GM21723 (cell line): ENCODE results near the gene KIAA1958.

ENCODE experiments used
- ATAC-seq: cut with Tn5 transposase; IDR thresholded peaks from one replicate; pipeline ENCODE4 v1.9.1; 2021; ENCODE audit warnings: mild to moderate bottlenecking, moderate library complexity; ENCODE audit not compliant: unreplicated experiment

KIAA1958 gene

DNA sequence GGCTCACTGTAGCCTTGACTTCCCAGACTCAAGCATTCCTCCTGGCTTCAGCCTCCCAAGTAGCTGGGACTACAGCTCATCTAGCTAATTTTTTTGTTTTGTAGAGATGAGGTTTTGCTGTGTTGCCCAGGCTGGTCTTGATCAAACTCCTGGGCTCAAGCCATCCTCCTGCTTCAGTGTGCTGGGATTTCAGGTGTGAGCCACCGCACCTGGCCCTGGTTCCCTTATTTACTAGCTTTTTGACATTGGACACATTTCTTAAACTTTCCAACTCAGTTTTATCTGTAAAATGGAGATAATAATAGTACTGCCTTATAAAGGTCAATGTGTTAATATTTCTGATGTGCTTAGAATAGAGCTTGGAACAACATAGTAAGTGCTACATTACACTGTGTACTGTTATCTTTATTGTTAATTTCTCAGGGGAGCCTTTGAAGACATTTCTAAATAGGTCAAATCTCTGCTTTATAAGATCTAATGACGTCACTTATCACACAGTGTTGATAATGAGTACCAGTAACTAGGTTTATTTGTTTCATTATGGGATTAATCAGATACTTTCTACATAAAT lies 66.7 kb downstream of the KIAA1958 start:
- ATAC-seq = no peak

- no peak for ATAC-seq
These were observed 67.9 kb downstream of the KIAA1958 start for GRCh38 chr9:112554516-112554915.

DNA sequence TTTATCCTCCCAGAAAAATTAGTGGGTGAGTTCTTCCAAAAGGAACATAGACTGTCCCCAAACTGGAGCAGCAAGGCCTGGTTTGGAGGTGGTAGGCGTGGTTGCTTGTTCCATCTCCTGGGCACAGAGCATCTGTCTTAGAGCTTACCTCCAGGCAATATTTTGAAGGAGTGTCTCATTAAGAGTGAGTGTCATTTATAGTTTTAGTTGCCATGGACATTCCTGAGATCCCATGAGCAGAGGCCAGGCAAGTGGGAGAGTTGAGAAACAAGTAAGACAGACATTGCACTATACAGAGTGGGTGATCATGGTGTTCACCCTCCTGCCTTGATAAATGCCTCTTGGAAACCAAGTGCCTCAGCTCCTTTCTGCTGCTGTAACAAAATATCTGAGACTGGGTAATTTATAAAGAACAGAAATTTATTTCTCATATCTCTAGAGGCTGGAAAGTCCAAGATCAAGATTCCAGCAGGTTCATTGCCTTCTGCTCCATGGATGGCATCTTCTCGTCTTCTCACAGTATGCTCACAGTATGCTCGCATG lies 68.5 kb downstream of the KIAA1958 start:
- ATAC-seq = no peak

GRCh38 chr9:112555844-112556482 lies 69.3 kb downstream of the KIAA1958 start:
- ATAC-seq = no peak

- no peak for ATAC-seq
These were observed 70.1 kb downstream of the KIAA1958 start for GRCh38 chr9:112556497-112557442.

DNA sequence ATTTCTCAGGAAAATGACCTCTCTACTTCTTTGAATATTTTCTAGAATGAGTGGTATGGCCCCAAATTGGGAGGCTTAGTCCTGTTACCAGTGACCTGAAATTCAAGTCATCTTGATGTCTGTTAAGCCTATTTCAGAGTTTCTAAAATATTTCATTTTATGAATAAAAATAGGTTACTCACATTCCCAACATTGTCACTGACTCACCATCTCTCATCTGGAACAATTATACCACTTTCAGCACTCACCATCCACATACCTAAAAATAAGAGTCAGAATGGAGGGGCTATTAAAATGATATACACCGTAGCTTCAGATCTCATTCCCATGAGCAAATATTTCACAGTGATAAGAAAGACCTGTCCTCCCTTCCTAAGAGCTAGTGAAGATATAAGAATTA lies 71.8 kb downstream of the KIAA1958 start:
- ATAC-seq = no peak

- no peak for ATAC-seq
These were observed 72.4 kb downstream of the KIAA1958 start for GRCh38 chr9:112558978-112559377.

DNA sequence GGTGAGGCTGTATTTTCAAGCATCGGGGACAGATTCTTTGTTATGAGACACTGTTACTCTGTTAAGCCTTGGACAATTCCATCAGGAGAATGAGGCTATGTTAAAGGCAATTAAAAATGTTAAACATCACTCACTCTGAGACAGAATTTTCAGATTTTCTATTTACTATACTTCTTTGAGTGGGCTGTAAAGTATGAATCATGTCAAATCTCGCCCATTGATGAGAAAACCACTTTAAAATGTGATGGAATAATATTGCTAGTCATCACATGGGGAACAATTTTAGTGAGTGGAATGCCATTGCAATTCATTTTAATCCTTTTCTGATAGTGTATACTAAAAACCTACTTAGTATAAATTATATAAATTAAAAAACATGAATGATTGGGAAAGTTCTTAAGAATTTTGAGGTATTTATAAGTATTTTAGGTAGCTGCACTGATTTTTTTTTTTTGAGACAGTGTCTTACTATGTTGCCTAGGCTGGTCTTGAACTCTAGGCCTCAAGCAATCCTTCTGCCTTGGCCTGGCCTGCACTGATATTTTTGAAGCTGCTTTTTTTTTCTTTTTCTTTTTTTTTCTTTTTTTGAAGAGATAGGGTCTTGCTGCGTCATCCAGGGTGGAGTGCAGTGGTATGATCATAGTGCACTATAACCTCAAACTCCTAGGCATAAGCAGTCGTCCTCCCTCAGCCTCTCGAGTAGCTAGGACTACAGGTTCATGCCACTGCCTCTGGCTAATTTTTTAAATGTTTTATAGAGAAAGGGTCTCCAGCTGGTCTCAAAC lies 73.2 kb downstream of the KIAA1958 start:
- no peak for ATAC-seq

GRCh38 chr9:112562235-112562958 lies 75.8 kb downstream of the KIAA1958 start:
- ATAC-seq = no peak

GRCh38 chr9:112569186-112569585 lies 82.6 kb downstream of the KIAA1958 start:
- no peak for ATAC-seq

DNA sequence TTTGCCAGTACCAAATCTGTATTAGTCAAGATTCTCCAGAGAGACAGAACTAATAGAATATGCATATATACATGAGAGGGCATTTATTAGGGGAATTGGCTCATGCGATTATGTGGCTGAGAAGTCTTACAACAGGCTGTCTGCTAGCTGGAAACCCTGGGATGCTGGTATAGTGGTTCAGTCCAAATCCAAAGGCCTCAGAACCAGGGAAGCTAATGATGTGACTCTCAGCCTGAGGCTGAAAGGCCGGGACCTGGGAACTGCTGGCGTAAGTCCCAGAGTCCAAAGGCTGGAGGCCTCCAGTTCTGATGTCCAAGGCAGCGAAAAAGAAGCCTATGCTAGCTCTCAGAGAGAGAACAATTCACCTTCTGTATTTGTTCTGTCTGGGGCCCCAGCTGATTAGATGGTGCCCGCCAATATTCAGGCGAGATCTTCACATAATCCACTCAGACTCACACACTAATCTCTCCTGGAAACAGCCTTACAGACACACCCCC lies 84.1 kb downstream of the KIAA1958 start:
- ATAC-seq = no peak

DNA sequence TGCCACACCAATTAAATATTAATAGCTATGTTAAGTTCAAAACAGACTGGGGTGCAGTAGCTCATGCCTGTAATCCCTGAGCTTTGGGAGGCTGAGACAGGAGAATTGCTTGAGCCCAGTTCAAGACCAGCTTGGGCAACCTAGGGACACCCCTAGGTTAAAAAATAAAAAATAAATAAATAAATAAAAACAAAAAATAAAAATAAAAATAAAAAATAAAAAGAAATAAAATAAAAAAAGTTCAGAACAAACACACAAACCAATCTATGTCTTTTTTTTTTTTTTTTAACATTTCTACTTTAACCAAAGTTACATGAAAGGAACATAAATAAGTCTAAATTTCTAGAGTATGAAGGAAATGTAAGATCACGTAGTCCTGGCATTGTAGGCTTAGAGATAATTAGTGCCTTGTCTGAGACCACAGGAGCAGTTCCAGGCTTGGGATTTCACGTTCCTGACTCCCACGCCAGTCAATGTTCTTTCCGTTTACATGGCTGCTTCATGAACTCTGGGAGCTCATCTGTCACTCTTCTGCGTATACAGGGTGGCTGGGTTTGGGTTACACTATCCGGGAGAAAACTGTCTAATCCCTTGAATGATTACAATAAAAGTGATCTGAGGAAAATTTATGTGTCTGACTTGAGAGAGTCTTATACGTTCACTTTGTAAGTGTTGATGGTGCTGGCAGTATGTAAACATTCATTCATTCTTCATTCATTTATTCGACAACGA lies 85.2 kb downstream of the KIAA1958 start:
- no peak for ATAC-seq

DNA sequence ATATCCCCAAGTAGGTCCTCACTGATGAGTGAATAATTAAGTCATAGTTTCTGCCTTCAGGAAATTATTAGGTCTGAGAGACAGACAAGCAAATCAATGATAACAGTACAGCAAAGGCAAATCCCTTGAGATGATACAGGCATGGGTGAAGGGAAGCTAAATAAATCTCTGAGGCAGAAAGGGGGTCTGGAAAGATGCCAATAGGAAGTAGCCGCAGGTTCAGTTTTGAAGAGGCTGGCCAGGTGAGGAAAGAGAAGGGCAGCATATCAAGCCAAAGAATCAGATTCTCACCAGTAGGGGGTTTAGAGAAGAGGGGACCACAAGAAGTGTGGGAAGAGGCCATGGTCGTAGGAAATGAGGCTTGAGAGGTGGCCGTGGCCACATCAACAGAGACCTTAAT lies 85.8 kb downstream of the KIAA1958 start:
- ATAC-seq = no peak

DNA sequence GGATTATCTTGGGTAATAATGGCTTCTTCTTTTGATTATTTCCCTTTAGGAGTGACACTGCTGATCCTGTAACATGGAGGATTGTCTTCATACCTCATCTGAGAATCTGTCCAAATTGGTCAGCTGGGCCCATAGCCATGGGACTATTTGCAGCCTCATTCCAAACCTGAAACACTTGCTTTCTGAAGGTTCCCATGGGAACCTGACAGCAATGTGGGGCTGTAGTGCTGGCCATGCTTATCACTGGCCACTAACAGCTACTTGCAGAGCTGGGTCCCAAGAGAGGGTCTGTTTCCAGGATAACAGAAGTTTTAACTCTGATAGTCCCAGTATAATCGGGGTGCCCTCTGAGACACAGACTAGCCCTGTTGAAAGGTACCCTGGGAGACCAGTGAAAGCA lies 87.4 kb downstream of the KIAA1958 start:
- no peak for ATAC-seq

DNA sequence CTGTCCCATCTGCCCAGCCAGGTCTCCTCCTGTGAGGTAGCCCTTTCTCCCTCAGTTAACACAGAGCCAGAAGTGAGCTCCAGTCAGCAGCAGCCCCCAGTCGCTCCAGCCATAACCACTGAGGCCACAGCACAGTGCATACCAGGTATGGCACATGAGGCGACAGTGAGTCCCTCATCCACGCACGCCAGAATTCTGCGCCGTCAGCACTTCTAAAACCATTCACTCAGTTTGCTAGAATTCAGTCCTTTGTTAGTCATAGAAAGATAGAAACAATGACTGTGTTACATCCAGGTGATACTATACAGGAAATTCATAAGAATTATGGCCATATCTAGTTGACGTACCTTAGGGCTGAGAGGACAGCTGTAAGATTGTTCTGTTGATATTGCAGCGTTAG lies 88.5 kb downstream of the KIAA1958 start:
- ATAC-seq = no peak

DNA sequence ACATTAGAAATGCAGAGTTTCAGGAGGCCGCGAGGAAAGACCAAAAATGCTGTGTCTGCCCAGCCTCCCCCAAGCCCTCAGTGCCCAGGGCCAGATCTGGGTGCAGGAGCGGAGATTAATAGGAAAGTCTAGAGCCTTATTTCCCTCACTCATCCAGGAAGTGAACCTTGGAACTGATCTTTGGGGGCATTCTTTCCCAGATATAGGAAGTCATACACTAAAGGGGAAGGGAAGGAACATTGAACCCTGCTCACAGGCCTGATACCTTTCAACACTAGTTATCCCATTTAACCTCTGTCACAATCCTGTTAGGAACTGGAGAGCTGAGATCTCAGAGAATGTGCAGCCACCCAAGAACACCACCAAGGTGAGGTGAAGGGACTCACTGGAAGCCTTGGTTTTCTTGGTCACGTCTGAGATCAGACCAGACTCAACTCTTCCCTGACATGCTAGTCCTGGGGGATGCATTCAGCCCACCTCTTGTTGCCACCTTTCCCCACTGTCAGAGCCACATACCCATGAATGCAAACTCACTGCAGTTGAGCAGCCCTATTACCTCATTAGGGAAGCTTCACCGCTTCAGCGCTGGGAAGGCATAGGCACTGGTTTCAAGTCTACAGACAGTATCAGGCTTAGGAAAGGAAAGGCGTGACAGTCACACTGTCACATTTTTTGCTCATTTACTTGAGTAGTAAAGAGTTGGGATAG lies 95.0 kb downstream of the KIAA1958 start:
- no peak for ATAC-seq

- no peak for ATAC-seq
These were observed 96.0 kb downstream of the KIAA1958 start for GRCh38 chr9:112582371-112583262.
